RWPE2 (cell line): ENCODE results near the gene OR6C65.
"Not testable (repeated sequence)": the region's sequence is repeated elsewhere in the genome, so short reads cannot be mapped to it uniquely, and the experiment has no call there.

ENCODE experiments used
- ATAC-seq: fragments of 200-7000 bp; cut with Tn5 transposase; 3 replicates; pipeline ENCODE4 v1.9.1; 2021; ENCODE audit warnings: low read depth
- DNase-seq: peaks from one replicate; pipeline ENCODE4 v3.0.0-alpha.2; 2020; ENCODE audit warnings: low spot score
- H3K27ac ChIP-seq: fragments of 450-650 bp; 2 replicates; pipeline ENCODE4 v1.5.1; 2017; ENCODE audit warnings: mild to moderate bottlenecking; ENCODE audit not compliant: poor library complexity, severe bottlenecking
- H3K27me3 ChIP-seq: fragments of 250-450 bp; sonication (Bioruptor Pico); 2 replicates; pipeline ENCODE4 v1.5.1; 2021; ENCODE audit warnings: mild to moderate bottlenecking, moderate library complexity; ENCODE audit not compliant: insufficient read depth, poor library complexity, severe bottlenecking
- H3K36me3 ChIP-seq: fragments of 250-450 bp; sonication (Bioruptor Pico); 2 replicates; pipeline ENCODE4 v1.5.1; 2020; ENCODE audit warnings: low read depth, mild to moderate bottlenecking, moderate library complexity
- H3K4me1 ChIP-seq: fragments of 250-450 bp; sonication (Bioruptor Pico); 2 replicates; pipeline ENCODE4 v1.5.1; 2021; ENCODE audit warnings: mild to moderate bottlenecking, moderate library complexity; ENCODE audit not compliant: insufficient read depth, poor library complexity, severe bottlenecking
- H3K4me3 ChIP-seq: fragments of 250-450 bp; sonication (Bioruptor Pico); 2 replicates; pipeline ENCODE4 v1.5.1; 2021; ENCODE audit warnings: mild to moderate bottlenecking, moderate library complexity; ENCODE audit not compliant: severe bottlenecking
- H3K9me3 ChIP-seq: fragments of 250-450 bp; sonication (Bioruptor Pico); 2 replicates; pipeline ENCODE4 v1.5.1; 2021; ENCODE audit warnings: mild to moderate bottlenecking, moderate library complexity; ENCODE audit not compliant: severe bottlenecking
- CTCF ChIP-seq: fragments of 450-650 bp; IDR thresholded peaks from one replicate; pipeline ENCODE4 v1.5.1; 2017; ENCODE audit warnings: mild to moderate bottlenecking, moderate library complexity; ENCODE audit not compliant: poor library complexity, severe bottlenecking

The OR6C65 gene

DNA sequence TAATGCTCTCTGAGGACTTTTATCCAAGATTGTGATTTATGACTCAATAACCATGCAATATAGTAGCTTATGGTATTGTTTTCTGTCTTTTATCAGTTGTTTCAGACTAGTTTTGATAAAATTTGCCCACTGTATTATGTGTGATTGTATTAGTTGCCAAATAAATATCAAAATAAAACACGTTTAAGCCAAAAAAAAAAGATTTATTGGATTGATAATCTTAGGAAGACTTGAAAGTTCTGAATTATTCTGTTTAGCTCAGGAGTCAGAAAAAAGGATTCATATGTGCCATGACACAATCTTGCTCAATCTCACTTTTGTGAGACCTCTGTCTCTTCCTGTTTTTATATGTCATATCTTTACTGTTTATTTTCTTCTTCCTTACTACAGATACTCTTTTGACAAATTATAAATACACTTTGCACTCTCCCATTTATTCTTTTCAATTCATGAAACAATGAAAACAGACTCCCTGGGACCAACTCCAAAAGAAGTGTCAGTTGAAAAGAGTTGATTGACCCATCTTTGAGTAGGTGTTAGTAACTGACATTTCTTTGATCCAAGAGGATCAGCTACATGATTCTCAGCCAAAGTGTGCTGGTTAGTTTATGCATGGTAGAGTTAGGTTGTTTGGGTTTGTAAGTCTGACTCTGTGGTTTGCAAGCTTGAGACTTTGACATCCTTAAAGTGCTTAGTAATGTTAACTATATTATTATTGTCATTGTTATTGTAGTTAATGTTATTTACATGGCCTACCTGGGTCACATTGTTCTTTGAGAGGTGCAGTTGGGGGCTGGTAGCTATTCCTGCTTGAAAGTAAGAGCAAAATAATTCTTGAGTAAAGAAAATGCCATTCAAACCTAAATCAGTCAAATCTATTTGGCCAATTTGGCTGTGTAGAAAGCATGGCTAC, 28.3 kb downstream of the OR6C65 start:
- Histone ChIP-seq H3K27ac (no peak overlapping the region), H3K4me3 (no peak overlapping the region)
- no peak for DNase-seq

GRCh38 chr12:55441233-55441632, 40.9 kb downstream of the OR6C65 start:
- not testable (repeated sequence) for ATAC-seq, H3K27me3 ChIP-seq, H3K4me1 ChIP-seq, DNase-seq, H3K4me3 ChIP-seq, H3K9me3 ChIP-seq, H3K36me3 ChIP-seq, H3K27ac ChIP-seq

More for the DNA sequence above, 28.3 kb downstream of the OR6C65 start:
- H3K36me3 ChIP-seq, result no peaks in the 10 kb centered on the region
- H3K9me3 ChIP-seq, result no peaks in the 10 kb centered on the region
- no peaks in the 10 kb centered on the region for H3K4me1 ChIP-seq
- no peak for TF ChIP-seq CTCF
- ATAC-seq, result no peak
- no peaks in the 10 kb centered on the region for H3K27me3 ChIP-seq

DNA sequence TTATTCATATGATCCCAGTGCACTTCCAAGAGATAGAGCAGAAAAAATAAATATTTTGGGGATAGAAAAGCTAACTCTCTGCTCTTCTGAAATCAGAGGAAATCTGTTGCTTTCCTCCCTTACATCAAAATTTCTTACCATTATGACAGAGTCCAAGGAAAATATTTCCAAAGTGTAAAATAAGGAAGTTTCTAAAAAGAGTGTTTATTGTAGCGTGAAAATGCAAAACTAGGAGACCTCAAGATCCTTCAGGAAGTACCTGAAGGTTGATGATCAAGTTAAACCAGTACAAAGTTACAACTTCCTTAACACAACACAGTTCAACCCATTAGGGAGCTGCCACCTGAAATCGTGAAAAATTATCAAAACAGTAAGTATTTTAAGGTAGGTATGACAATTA, 43.4 kb downstream of the OR6C65 start, which contains the start of gene OR6C2:
Gene OR6C2, plus strand, starts transcription at position 301 of the 400 bp plus-strand sequence. CDS start 8,138 bp downstream, outside the sequence.
- H3K4me1 ChIP-seq, result no peaks in the 10 kb centered on the region
- H3K9me3 ChIP-seq, result no peaks in the 10 kb centered on the region
- ATAC-seq (no peak), DNase-seq (no peak)
- TF ChIP-seq CTCF, result no peak
- H3K27me3 ChIP-seq, result peaks cover 4% of the 10 kb centered on the region
- H3K36me3 ChIP-seq, result no peaks in the 10 kb centered on the region
- H3K27ac ChIP-seq, result no peak within 1 kb of the TSS
- H3K4me3 ChIP-seq, result no peak within 1 kb of the TSS

DNA sequence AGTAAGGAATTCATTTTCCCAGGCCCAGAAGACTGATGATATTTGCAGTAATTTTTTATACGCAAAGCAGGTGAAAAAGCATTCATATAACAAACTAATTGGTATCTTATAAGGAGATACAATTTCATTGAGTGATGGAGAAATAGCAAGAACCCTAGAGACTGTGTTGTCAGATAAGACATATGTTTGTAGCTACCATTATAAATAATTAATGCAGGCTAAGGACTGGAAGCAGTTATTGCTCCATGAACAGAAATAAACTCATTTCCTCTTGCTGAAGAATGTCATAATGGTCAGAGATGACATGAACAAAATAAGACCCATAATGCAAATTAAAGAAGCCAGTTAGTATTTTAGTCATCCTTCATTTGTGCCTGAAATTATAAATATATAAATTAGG, 45.0 kb downstream of the OR6C65 start:
- H3K36me3 ChIP-seq, result no peaks in the 10 kb centered on the region
- no peaks in the 10 kb centered on the region for H3K9me3 ChIP-seq
- no peak for TF ChIP-seq CTCF
- H3K4me1 ChIP-seq, result no peaks in the 10 kb centered on the region
- H3K27ac ChIP-seq, result no peak overlapping the region
- no peak overlapping the region for H3K4me3 ChIP-seq
- DNase-seq, result no peak
- ATAC-seq, result no peak
- H3K27me3 ChIP-seq, result peaks cover 6% of the 10 kb centered on the region

DNA sequence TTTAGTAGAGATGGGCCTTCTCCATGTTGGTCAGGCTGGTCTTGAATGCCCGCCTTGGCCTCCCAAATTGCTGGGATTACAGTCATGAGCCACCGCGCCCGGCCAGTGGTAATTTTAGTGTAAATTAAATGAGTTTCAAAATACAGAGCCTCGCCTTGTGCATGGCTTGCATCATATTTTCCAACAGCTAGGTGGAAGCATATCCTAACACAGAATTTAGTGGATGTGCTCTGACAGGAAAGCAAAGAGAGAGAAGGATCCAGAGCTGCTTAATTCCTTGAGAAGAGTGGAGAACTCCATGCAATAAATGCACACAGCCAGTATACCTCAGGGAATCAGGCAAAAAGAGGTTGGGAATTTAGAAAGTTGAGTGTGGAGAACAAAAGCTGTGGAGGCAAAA, 46.0 kb downstream of the OR6C65 start:
- Histone ChIP-seq H3K4me1 (no peaks in the 10 kb centered on the region), H3K4me3 (no peak overlapping the region), H3K9me3 (no peaks in the 10 kb centered on the region), H3K27me3 (peaks cover 15% of the 10 kb centered on the region), H3K27ac (no peak overlapping the region), H3K36me3 (no peaks in the 10 kb centered on the region)
- ATAC-seq (no peak), DNase-seq (no peak)
- no peak for TF ChIP-seq CTCF
